Fibroblast of skin of scalp (primary cell): ENCODE results near the gene TAF4.

Experiments used
- DNase-seq: peaks from one replicate; pipeline ENCODE4 v3.0.0-alpha.2; 2013

The TAF4 gene

DNA sequence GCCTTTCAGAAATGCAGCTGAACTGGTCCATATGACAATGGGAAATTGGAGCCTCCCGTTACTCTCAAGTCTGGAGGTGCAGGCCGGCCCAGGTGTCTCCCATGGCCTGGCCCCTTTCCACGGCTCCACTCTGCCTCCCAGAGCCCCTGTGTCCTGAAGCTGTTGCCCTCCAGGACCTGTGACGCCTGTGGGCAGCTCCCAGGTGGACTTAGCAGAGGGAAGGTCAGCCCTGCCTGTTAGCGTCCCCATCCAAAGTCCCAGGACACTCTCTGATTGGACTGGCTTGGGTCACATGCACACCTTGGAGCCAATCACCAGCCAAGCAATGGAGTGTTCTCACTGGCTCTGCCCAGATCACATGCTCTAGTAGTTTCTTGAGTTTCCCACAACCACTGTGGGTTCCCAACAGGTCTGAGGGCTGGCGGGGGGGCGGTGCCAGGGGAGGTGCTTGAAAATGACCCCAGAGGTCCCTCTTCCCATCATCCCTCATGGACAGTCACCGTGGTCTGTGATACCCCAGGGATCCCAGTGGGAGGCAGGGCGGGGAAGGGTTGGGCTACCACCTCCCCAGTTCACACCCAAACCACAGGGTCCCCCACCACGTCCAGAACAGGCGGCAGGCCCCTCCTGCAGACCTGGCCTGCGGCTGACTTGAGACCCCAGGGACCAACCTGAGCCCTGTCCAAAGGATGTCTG lies 135.6 kb downstream of the TAF4 start:
- no peak for DNase-seq

DNA sequence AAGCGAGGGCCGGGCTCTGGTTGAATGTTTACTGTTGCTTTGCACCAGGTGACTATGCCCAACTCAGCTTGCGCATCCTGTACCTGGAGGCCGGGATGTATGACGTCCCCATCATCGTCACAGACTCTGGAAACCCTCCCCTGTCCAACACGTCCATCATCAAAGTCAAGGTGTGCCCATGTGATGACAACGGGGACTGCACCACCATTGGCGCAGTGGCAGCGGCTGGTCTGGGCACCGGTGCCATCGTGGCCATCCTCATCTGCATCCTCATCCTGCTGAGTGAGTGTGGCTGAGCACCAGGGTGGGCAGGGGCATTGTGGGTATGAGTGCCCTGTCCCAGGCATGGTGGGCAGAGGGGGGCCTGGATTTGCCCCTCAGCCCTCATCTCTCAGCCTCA lies 136.1 kb downstream of the TAF4 start:
- no peak for DNase-seq

DNA sequence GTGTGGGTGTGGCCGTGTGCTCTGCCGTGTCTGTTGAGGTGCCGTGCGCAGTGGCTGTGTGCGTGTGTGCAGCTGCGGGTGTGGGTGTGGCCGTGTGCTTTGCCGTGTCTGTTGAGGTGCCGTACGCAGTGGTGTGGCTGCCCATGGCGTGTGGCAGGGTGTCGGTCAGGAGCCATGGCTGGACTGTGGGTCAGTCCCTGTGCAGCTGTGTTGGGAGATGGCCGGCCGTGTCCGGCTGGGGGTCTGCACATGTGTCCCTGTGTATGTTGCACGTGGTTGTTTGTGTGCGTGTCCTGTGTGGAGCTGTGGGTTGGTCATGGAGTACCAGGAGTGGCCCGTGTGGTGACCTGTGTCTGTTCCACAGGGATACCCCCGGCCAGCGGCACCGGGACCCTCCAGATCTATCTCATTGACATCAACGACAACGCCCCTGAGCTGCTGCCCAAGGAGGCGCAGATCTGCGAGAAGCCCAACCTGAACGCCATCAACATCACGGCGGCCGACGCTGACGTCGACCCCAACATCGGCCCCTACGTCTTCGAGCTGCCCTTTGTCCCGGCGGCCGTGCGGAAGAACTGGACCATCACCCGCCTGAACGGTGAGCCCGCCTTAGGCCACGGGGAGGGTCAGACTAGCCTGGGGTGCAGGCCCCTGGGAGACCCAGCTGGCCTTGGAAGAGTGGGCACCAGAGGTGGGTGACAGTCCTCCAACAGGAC lies 137.7 kb downstream of the TAF4 start:
- DNase-seq, result no peak

DNA sequence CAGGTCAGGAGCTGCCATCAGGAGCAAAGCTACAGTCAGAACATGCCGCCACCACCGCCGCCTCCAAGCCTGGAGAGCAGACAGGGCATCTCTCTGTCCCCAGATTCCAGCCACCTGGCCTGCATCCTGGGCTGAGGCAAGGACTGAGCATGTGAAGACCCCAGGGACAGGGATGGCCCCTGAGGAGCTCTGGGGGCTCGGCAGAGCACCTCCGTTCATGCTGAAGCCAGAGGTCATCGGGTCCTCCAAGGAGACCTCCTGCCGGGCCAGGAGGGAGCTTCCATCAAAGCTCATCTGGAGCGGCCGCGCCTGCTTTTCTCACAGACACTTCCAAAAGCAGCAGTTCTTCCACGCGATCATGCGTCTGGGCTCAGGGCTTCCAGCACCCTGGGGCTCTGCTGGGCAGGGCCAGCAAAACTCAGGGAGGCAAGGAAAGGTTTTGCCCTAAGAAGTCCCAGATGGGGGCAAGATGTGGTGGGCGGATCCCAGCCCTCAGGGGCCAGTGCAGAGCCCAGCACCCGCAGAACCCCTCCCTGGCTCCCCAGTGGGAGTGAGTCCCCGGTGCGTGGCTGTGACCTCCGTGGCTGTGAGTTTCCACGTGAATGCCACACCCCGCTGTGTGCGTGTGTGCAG lies 138.4 kb downstream of the TAF4 start:
- no peak for DNase-seq

DNA sequence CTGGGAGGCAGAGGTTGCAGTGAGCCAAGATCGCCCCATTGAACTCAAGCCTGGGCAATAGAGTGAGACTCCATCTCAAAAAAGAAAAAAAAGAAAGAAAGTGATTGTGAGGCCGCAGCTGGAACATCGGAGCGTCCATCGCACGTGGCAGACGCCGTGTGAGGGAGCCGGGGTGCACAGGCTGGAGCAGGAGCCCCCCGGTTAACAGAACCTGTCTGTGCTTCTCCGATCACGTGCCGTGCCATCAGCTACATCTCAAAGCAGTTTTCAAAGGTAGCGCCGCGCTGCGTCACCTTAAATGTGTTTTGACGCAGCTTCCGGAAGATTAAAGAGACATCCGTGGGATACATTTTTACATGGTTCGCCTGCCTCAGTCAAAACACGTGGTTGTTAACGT lies 138.9 kb downstream of the TAF4 start:
- DNase-seq, result no peak

DNA sequence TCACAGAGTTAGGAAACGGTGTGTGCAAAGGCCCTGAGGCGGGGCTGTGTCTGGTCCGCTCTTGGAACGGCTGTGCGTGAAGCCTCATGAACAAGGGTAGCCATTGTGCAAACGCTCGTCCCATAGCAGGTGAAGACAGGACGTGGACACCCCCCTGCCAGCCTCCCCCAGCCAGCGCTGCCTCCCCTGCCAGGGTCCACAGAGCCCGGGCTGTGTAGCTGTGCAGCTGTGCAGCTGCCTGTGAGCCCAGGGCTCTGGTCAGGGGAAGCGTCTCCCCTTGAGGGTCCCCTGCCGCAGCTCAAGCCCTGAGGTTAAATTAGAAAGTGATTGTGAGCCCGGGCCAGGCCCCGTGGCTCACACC lies 139.4 kb downstream of the TAF4 start:
- no peak for DNase-seq

DNA sequence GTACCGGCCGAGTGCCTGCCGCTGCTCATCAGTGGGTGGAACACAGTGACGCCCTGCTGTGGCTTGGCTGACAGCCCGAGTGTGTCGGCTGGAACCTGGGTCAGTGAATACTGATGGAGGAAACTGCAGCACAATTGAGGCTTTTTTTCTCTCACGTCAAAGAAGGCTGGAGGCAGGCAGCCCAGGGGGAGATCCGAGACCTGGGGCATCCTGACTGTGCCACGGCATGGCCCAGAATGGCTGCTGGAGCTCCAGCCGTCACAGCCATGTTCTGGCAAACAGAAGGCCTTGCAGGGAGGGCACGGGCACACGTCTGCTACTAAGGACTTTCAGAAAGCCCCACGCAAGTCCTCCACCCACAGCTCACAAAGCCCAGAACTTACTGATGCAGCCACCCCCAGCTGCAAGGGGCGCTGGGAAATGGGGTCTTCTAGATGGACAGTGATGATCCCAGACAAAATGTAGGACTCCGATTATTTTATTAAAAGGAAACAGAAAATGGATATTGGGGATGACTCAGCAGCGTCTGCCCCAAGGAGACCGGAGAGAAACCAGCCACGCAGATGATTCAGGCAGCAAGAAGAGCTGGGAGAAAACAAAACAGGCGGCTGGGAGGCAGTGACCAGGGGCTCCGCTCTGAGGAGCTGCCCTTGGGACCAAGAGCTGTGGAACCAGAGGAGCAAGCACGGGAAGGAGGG lies 140.0 kb downstream of the TAF4 start:
- DNase-seq, result peak; percentile 66

DNA sequence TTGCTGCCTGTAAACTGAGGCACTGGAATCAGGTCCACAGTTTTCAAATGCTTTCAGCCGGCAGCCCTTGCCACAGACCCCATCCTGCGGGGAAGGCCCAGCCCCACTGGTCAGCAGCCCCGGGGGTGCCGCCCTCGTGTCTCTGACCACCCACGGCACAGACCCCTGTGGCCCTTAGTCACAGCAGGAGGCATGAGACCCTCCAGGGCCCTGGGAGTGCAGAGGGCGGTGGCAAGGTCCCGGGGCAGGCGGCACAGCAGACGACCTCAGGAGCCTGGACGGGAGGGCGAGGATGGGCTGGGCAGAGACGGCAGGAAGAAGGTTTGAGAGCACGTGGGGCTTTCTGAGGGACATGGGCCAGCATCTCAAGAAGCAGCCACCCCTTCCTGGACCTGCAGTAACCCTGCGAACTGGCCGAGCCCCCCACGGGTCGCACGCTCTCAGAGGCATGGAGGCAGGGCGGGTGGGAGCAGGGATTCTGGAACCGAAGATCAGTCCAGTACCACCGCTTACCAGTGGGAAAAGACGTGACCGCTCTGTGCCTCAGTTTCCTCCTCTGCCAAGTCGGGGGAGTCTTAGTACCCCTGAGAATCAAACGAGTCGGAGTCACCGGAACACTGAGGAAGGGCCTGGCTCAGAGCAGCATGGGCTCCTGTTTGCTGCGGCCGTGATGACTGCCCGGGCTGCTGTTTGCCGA lies 140.7 kb downstream of the TAF4 start:
- DNase-seq, result no peak
